22Rv1 (cell line): Measurements from ENCODE around the gene MORN1.

Source experiments
- H3K27ac ChIP-seq: fragments of 450-650 bp; 2 replicates; pipeline ENCODE4 v1.5.1; 2017
- CTCF ChIP-seq: fragments of 450-650 bp; IDR thresholded peaks from 2 replicates; pipeline ENCODE4 v1.5.1; 2017; ENCODE audit warnings: mild to moderate bottlenecking
- ZFX ChIP-seq: fragments of 450-650 bp; IDR thresholded peaks from 2 replicates; pipeline ENCODE4 v1.6.1; 2017; ENCODE audit warnings: antibody characterized with exemption, borderline replicate concordance

MORN1 gene

GRCh38 chr1:2352341-2352896, 38.9 kb downstream of the MORN1 start:
- TF ChIP-seq ZFX (no peak), CTCF (no peak)
- no peak overlapping the region for H3K27ac ChIP-seq

- TF ChIP-seq CTCF (no peak), ZFX (no peak)
These were observed 39.6 kb downstream of the MORN1 start for GRCh38 chr1:2351723-2352122.

GRCh38 chr1:2350911-2351655, 40.3 kb downstream of the MORN1 start:
- H3K27ac ChIP-seq, result no peak overlapping the region
- TF ChIP-seq ZFX, result no peak
- no peak for TF ChIP-seq CTCF

More at GRCh38 chr1:2351723-2352122, 39.6 kb downstream of the MORN1 start:
- H3K27ac ChIP-seq, result no peak overlapping the region

- no peak overlapping the region for H3K27ac ChIP-seq
- TF ChIP-seq ZFX (no peak), CTCF (no peak)
These were observed 40.9 kb downstream of the MORN1 start for GRCh38 chr1:2350501-2350900.

GRCh38 chr1:2349806-2350205, 41.5 kb downstream of the MORN1 start:
- TF ChIP-seq CTCF, result no peak
- TF ChIP-seq ZFX, result no peak
- no peak overlapping the region for H3K27ac ChIP-seq

GRCh38 chr1:2348346-2349325, 42.7 kb downstream of the MORN1 start:
- TF ChIP-seq CTCF (no peak), ZFX (no peak)
- H3K27ac ChIP-seq, result no peak overlapping the region
